Measurements from ENCODE around the gene IQSEC3. TPM values are rescaled to one million over a fixed set of nuclear protein-coding genes. Genes with fewer than 3 reads are reported as not detected.

IQSEC3 gene
- polyA plus RNA-seq, 1 donor from 2014 or later = 2.4 TPM

DNA sequence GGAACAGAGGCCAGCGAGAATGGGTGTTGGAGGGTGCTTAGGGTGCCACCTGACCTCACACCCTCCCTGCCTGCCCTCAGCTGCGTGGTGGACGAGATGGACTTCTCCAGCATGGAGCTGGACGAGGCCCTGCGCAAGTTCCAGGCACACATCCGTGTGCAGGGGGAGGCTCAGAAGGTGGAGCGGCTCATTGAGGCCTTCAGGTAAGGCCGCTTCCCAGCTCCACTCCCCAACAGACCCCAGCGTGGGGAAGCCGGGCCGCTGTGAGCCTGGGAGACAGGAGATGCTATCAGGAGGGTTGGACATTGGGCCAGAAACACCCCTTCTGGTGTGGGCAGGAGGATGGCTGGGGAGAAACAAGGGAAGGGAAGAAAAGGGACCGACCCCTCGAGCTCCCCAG is 90.4 kb downstream of the IQSEC3 start:
- Histone ChIP-seq H3K27ac (ENCODE audit: low read length) (no peak overlapping the region), H3K4me2 (ENCODE audit: low read length) (no peak overlapping the region), H2AFZ (ENCODE audit: low read depth, low read length) (no peak overlapping the region), H3K9me2 (ENCODE audit: insufficient read depth, low read length) (no peaks in the 10 kb centered on the region), H3F3A (ENCODE audit: insufficient read depth, low read length, poor library complexity, severe bottlenecking) (no peaks in the 10 kb centered on the region), H3K4me3 (ENCODE audit: low read length) (no peak overlapping the region), H4K20me1 (ENCODE audit: insufficient read depth) (no peaks in the 10 kb centered on the region), H3K9me3 (ENCODE audit: low read length) (no peaks in the 10 kb centered on the region), H3K27me3 (ENCODE audit: insufficient read depth, low read depth, low read length) (no peaks in the 10 kb centered on the region), H3K79me2 (replicated peaks; ENCODE audit: insufficient read depth, low read length) (no peaks in the 10 kb centered on the region), H3K9ac (ENCODE audit: low read length) (no peak overlapping the region), H3K36me3 (ENCODE audit: insufficient read depth, low read length) (no peaks in the 10 kb centered on the region)
- TF ChIP-seq TAF1 (IDR thresholded peaks at IDR 0.05; ENCODE audit: low read depth) = no peak
- TF ChIP-seq EZH2 (IDR thresholded peaks at IDR 0.05; ENCODE audit: borderline replicate concordance, insufficient read depth, low read length, poor library complexity, severe bottlenecking) = no peak
- TF ChIP-seq POLR2AphosphoS5 (IDR thresholded peaks at IDR 0.05) = no peak
- no peak for TF ChIP-seq CTCF (IDR thresholded peaks at IDR 0.05; ENCODE audit: poor library complexity, severe bottlenecking)

DNA sequence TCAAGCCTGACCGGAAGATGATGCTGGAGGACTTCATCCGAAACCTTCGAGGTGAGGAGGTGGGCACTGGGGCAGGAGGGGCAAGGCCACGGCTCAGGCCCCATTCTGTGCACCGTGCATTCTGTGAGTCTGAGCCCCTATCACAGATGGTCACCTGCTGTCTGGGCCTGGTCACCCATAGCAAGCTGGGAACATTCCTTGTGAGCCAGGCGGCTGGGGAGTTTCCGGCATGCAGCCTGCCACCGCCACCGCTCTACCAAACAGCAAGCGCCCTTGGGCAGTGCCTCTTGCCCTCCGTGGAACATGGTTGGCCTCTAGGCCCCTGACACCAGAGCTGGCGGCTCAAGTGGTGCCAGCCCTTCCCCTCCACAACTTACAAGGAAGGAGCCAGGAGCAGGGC is 91.1 kb downstream of the IQSEC3 start:
- H2AFZ ChIP-seq (ENCODE audit: low read depth, low read length) = no peak overlapping the region
- H3K36me3 ChIP-seq (ENCODE audit: insufficient read depth, low read length) = no peaks in the 10 kb centered on the region
- H3K4me3 ChIP-seq (ENCODE audit: low read length) = no peak overlapping the region
- no peaks in the 10 kb centered on the region for H4K20me1 ChIP-seq (ENCODE audit: insufficient read depth)
- H3K9me3 ChIP-seq (ENCODE audit: low read length) = no peaks in the 10 kb centered on the region
- H3K79me2 ChIP-seq (replicated peaks; ENCODE audit: insufficient read depth, low read length) = no peaks in the 10 kb centered on the region
- H3K27ac ChIP-seq (ENCODE audit: low read length) = no peak overlapping the region
- H3K27me3 ChIP-seq (ENCODE audit: insufficient read depth, low read depth, low read length) = no peaks in the 10 kb centered on the region
- no peak for TF ChIP-seq MXI1 (conservative IDR thresholded peaks at IDR 0.05; ENCODE audit: poor library complexity, severe bottlenecking)
- TF ChIP-seq EP300 (conservative IDR thresholded peaks at IDR 0.05; ENCODE audit: poor library complexity, severe bottlenecking) = no peak
- no peak for TF ChIP-seq RAD21 (conservative IDR thresholded peaks at IDR 0.05)
- TF ChIP-seq CTCF (IDR thresholded peaks at IDR 0.05; ENCODE audit: poor library complexity, severe bottlenecking) = no peak
- TF ChIP-seq EZH2 (IDR thresholded peaks at IDR 0.05; ENCODE audit: borderline replicate concordance, insufficient read depth, low read length, poor library complexity, severe bottlenecking) = no peak
- TF ChIP-seq TAF1 (IDR thresholded peaks at IDR 0.05; ENCODE audit: low read depth) = no peak
- TF ChIP-seq, protein P1, sequence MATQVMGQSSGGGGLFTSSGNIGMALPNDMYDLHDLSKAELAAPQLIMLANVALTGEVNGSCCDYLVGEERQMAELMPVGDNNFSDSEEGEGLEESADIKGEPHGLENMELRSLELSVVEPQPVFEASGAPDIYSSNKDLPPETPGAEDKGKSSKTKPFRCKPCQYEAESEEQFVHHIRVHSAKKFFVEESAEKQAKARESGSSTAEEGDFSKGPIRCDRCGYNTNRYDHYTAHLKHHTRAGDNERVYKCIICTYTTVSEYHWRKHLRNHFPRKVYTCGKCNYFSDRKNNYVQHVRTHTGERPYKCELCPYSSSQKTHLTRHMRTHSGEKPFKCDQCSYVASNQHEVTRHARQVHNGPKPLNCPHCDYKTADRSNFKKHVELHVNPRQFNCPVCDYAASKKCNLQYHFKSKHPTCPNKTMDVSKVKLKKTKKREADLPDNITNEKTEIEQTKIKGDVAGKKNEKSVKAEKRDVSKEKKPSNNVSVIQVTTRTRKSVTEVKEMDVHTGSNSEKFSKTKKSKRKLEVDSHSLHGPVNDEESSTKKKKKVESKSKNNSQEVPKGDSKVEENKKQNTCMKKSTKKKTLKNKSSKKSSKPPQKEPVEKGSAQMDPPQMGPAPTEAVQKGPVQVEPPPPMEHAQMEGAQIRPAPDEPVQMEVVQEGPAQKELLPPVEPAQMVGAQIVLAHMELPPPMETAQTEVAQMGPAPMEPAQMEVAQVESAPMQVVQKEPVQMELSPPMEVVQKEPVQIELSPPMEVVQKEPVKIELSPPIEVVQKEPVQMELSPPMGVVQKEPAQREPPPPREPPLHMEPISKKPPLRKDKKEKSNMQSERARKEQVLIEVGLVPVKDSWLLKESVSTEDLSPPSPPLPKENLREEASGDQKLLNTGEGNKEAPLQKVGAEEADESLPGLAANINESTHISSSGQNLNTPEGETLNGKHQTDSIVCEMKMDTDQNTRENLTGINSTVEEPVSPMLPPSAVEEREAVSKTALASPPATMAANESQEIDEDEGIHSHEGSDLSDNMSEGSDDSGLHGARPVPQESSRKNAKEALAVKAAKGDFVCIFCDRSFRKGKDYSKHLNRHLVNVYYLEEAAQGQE (IDR thresholded peaks at IDR 0.05; ENCODE audit: borderline replicate concordance) = no peak
- TF ChIP-seq POLR2AphosphoS5 (IDR thresholded peaks at IDR 0.05) = no peak
- no peak for TF ChIP-seq SMC3 (conservative IDR thresholded peaks at IDR 0.05; ENCODE audit: poor library complexity)
- H3F3A ChIP-seq (ENCODE audit: insufficient read depth, low read length, poor library complexity, severe bottlenecking) = no peaks in the 10 kb centered on the region
- H3K9ac ChIP-seq (ENCODE audit: low read length) = no peak overlapping the region
- no peak overlapping the region for H3K4me2 ChIP-seq (ENCODE audit: low read length)
- no peaks in the 10 kb centered on the region for H3K9me2 ChIP-seq (ENCODE audit: insufficient read depth, low read length)

All from neural cell (in vitro differentiated cells).